ENCODE measurements around the gene SSR1. TPM values are rescaled to one million over a fixed set of nuclear protein-coding genes. Genes with fewer than 3 reads are reported as not detected.

Gene SSR1
- total RNA-seq, 1 experiment from 2014 or later, result 128 TPM

Other genes starting within 250 kb of the SSR1 start
- 9.9 and 11.5 TPM in 2 replicates for gene RREB1, start 205.2 kb downstream of the SSR1 start, total RNA-seq (2014; rRNA removed)
- gene CAGE1, start 76.5 kb upstream of the SSR1 start, total RNA-seq (2014; rRNA removed), result not detected in 2 replicates
- 17.5 and 19.1 TPM in 2 replicates for gene RIOK1, start 76.6 kb upstream of the SSR1 start, total RNA-seq (2014; rRNA removed)
- 4.5 and 5.5 TPM in 2 replicates for gene DSP, start 228.5 kb upstream of the SSR1 start, total RNA-seq (2014; rRNA removed)